HG02938 (cell line): ENCODE results near the gene IL11RA.

ENCODE experiments used
- ATAC-seq: cut with Tn5 transposase; IDR thresholded peaks from one replicate; pipeline ENCODE4 v1.9.1; 2021; ENCODE audit warnings: mild to moderate bottlenecking, moderate library complexity; ENCODE audit not compliant: unreplicated experiment

IL11RA gene

DNA sequence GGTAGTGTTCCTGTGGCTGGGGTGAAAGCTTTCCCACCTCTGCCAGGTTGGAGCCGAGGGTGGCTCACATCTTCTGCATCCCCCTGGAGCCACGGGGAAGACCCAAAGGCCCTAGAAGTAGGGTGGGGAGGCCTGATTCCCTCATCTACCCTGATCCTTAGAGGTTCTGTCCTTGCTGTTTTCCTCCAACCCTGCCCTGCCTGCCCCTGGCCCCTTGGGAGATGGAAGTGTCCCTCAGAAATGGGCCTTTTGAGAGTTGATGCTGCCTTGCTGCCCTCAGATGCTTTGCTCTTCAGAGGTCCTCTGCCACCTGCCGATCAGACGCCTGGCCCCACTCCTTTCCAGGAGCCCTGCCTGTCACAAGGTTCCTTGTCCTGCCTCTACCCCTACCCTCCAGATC is 32.8 kb downstream of the IL11RA start:
- ATAC-seq = no peak

DNA sequence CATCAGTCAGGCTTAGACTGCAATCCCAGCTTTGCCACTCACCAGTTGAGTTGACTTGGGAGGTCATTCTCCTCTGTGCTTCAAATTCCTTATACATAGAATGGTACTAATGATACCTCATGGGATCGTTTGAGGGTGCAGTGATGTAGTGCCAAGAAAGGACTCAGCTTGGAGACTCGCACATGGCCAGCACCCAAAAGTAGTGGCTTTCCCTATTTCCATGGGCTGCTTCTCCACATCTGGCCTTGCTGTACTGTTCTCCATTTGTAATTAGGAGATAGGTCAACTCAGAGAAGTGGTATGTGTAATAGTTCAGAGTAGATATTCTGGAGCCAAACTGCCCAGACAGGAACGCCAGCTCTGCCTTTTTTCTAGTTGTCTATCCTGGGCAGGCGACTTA is 33.6 kb downstream of the IL11RA start:
- no peak for ATAC-seq

DNA sequence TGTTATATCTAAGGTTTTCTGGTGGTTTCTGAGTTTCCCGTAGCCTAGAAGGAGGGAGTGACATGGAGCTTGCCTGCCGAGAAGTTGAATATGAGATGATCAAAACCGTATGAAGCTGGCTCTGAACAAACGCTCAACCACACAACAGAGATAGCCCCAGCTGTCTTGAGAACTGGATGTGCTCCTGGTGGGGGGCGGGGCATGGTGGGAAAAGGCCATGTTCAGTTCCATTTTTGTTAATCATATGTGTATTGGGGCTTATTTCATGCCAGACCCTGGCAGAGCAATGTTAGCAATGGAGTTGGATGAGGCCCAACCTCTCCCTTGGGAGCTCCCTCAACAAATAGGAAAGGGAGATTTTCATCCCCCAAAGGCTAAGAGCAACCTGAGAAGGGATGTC is 34.2 kb downstream of the IL11RA start:
- no peak for ATAC-seq

DNA sequence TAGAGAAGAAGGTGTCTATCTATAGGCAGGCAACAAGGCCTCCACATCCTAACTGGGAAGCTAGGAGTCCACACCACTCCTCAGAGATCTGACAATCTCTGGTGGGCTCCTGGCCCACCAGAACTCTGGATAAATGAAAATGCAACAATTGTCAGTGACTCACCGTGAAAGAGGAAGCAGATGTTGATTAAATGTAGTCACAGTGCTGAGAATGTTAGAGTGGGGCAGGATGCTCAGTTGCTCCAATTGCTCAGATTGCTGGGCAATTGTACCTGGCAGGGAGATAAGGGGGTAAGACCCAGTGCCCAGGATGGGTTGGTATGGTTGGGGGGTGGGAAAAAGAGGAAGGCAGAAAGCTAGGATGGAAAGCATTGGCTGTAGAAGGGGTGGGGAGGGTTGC is 34.7 kb downstream of the IL11RA start:
- no peak for ATAC-seq

DNA sequence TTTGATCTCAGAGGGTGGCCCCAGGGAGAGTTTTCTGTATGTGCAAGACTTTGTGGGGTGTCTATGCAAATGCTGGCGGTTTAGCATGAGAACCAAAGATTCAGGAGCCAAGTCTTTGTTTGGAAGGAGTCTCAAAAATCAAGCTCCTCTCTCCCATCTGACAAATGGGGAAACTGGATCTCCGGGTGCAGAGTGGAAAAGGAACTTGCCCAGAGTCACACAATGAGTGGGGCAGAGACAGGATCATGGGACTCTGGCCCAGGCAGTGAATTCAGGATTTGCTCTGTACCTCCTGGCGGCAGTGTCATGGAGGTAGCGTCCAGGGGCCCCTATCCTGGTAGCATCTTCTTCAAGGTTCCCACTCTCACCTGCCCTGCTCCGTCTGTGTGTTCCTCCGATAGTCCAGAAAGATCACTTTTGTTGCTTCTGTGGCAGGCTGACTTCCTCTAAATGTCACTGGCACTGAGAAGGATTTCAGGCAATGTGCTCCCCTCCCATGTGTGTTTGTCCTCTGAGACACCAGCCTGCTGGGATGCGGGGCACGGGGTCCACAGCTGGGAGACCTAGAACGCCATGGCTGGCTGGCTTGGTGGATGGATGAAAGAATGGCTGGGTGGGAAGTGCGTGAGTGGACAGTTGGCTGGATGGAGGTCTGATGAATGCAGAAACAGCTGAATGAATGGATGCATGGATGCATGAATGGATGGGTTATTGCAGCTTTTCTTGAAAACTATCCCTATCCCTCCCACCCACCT is 35.5 kb downstream of the IL11RA start:
- no peak for ATAC-seq

DNA sequence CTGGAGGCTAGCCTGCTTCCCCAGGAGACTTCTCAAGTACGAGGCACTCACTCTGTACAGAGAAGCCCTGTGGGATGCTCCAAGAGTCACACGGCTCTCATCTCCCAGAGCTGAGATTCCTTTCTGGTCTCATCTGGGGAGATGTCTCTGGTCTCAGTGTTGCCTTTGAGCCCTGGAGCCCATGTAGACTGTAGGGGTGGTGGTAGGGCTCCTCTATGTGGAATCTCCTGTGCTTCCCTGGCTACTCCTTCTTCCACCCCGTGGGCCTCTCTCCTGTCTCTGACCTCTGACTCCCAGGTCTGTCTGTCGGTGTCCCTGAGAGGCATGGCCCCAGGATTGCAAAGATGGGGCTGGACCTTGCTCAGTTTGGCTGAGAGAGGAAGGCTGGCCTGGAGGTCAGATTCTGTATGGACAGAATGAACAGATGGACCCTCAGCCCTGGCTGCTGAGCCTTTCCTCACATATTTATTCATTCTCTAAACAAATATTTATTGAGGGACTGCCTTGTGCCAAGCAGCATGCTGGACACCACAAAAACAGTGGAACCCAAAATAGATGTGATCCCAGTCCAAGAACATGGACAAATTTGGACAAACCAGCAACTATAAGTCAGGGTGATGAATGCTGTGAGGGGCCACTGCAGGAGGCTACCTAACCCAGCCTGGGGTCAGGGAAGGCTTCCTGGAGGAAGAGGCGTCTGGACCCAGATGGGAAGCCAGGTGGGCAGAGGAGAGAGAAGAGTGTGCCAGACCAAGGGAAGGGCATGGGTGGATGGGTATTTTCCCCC is 36.5 kb downstream of the IL11RA start:
- ATAC-seq = no peak

DNA sequence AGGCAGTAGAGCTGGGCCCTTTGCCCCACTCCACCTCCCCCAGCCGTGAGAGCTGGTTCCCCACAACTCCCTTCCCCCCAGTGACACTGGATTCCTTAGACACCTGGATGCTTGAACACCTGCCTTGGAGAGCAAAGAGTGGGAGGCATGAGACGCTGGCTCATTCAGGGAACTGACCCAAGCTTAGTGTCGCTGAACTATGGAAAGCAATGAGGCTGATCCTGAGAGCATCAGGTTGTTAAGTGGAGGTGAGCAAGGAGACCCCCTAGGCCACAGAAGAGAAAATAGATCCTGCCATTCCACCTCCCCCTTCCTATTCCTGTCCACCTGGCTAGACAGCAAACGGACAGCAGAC is 37.1 kb downstream of the IL11RA start:
- ATAC-seq = no peak

DNA sequence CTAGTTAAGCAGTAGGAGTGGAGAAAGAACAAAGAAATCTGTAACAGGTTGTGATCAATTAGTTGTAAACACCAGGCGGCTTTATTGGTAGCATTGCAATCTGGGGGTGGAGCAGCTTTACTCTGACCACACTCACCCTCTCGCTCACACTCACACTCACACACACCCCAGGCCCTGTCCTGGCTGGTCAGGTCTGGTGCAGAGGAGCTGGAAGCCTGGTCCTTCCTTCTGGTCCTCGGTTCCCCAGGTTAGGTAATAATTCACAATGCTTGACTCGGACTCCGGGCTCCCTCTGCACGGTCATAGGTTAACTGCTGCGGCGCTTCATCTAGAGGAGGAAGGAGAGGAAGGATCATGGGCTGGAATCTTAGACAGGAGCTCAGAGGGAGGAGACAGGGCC is 37.5 kb downstream of the IL11RA start:
- no peak for ATAC-seq

DNA sequence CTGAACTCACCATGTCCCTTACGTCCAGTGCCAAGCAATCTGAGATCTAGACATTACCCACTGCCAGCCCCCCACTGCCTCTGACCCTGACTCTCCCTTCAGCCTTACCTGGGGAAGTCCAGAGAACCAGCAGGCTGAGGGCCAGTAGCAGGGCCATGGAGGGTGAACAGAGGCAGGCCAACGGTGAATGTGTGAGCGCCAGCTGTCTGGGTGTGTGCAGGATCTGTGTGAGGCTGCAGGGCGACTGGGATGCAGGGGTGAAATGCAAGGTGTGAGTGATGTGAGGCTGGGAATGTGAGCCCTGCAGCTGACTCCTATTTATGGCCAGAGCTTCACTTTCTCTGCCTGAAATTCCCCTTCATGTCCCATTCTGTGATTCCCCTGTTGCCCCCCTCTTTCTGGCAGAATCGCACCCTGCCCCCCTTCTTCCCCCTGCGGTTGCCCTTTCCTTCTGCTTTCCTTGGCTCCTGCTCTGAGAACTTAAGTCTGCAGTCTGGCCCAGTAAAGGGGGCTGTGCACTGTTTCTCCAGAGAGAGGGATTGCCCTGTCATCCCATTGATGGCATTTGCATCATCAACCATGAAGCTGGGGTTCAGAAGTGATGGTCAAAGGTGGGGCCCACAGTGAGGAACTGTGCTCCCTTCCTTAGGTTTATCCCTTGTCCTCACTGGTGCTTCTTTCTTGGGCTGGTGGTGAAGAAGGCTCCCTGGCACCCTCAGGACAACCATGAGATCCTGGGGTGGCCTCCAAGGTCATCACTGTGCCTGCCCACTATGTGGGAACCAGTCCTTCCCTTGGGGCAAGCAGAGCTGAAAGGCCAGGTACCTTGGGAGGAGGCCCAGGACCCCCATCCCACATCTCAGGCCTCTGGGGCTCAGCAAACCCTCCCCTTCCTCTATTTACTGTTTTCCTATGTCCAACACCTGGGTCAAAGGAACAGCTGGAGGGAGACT is 39.3 kb downstream of the IL11RA start, which contains the start of gene CCL19:
Gene CCL19 (minus strand): TSS at position 294 of the 953 bp plus-strand sequence. CDS start 137 bp downstream, at position 157.
- ATAC-seq = no peak

DNA sequence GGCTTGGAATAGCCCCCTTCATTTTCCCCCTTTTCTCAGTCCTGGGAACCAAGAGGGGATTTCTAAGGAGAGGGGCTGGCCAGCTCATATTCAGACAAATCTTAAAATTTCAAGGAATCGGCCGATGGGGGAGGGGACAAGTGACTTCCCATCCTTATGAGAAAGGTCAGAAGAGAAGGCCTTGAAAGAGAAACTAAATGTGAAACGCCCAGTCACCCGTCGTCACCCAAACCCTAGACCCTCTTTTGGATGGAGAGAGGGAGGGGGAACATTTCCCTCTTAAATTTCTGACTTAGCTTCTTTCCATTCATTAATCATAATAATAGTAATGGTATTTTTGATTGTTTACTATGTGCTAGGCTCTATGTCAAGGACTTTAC is 39.9 kb downstream of the IL11RA start:
- ATAC-seq = no peak

DNA sequence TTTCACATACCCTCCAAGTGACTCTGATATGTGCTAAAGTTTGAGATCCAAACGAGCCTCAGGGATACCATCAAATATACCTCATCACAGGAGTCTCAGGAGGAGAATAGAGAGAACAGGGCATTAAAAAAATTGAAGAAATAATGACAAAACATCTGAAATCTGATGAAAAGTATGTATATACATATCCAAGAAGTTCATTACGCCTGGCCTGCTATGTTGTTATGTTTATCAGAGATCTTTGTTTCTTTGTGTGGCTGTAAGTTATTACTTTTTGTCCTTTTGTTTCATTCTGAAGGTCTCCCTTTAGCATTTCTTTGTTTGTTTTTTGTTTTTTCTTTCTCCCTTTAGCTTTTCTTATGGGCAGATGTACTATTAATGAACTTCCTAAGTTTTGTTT is 41.6 kb downstream of the IL11RA start:
- ATAC-seq = no peak

DNA sequence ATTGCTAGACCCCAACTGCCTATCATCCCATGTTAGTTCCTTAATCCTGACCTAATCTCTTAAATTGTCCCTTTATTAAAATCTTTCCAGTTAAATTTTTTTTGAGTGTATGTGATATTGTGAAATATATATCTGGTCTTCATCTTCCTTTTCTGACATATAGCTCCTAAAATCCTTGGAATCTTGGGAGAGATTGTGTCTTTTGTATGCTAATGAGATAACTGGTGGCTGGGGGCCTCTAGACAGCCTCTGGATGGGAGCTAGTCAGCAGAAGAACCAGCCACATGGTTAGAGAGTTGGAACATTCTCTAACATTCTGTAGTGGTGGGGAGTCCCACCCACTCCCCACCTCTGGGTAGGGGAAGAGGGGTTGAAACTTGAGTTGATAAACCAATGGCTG is 42.8 kb downstream of the IL11RA start:
- no peak for ATAC-seq

DNA sequence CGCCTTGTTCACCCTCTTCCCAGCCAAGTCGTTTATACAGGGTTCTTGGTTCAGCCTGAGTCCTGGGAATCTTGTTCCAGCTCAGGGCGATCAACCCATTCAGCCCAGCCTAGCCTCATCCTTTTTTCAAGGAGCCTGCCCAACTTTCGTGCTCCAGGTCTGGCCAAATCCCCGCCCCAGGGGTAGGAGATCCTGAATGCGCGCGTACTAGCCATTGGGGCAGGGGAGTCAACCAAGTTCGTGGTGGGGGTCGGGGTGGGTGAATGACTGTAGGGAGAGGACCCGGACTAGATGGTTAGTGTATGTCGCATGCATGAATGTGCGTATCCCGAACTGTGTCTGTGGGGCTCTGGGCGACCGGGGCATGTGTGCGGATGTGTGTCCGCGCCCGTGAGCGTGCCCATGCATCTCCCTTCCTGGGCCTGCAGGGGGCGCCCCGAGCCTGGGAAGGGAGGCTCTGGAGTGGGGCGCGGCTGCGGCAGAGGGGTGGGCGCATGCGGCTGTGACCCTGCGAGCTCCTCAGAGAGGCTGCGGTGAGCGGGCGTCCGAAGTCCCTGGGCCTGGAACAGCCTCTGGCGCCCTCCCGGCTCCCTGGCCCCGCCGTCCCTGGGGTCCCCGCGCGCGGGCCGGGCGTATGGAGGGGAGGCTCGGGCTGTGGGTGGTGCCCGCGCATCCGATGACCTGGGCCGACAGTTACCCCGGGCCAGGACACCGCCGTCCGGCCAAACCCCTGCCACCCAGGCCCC is 49.2 kb downstream of the IL11RA start:
- no peak for ATAC-seq

DNA sequence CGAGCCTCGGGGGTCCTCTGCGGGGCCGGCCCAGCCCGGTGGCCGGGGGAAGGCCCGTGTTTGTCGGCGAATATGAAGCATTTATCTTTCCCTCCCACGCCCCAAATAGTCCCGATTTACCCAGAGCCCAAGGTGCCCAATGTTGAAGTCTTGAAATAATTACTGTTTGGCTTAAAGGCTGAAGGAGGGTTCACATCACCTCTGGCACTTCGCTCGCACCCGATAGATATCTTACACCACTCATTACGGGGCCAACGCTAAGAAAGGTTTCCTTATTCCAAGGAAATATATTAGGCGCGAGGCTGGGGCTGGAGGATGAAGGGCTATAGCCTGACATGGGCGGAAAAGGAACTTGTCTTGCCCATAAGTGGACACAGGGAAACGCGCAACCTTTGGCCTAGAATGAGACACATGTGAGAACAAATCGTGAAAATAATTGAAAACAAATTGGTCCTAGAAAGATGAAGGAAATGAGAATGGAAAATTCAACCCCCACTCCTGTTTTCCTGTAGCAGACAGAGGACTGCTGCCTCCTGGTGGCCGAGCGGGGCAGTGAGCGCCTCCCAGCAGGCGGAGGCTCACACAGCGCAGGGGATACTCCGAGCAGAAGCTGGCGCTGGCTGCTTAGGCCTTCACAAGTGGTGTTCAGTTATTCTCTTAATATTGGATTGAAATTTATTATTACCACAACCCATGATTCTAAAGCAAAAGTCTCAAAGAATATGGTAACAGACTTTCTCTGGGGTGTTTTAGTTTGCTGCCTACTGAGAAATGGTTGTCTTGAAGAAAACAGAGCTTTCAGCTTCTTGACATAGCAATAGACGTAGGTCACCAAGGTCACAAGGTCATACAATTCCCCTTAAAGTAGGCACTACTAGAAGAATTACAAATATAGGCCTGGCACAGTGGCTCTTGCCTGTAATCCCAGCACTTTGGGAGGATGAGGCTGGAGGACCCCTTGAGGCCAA is 50.1 kb downstream of the IL11RA start:
- no peak for ATAC-seq

DNA sequence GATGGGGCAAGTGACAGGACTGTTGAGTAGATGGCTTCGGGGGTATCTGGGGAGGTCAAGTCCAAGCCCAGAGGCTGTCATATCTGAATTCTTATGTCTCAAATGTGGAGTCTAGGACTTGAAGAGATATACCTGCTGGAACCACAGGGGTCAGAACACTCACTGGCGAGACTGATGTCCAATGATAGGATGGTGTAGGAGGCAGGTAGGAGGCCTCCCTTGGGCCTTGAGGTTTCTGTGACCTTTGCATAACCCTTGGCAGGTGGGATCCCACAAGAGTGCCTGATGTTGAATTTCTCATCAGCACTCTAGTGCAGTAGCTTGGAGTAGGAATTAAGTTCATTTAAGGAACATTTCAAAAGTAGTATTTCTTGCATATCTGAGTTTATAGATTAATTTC is 55.1 kb downstream of the IL11RA start:
- ATAC-seq = no peak

DNA sequence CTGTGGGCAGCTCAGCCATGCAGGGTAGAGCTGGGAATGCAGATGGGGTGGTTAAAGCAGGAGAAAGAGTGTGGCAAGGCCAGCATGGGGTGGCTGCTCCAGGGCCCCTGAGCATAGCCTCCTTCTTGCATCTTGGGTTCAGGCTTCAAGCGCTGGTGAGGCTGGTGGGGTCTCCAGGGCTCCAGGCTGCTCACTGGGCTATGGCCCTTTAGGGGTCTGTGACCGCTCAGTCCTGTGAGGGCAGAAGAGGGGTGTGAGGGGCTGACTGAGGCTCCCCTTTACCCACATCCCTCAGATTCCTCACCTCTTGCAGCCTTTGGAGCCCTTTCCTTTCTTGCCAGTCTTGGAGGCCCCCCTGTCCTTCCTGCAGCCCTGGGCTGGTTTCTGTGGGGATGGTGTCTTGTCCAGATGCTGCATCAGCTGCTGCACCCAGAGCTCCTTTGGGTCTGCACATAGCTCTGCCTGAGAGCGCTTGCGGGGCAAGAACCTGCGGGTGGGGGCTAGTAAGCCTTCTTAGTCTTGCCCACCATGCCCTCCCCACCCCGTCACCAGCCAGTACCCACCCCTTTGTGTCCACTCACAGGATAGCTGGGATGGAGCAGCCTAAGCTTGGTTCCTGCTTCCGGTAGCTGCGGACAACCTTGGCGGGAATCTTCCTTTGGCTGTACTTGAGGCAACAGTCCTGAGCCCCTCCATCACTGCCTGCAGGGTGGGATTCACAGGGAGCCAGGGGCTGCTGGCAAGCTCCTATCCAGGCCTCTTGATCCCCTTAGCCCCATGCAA is 57.4 kb downstream of the IL11RA start:
- no peak for ATAC-seq

DNA sequence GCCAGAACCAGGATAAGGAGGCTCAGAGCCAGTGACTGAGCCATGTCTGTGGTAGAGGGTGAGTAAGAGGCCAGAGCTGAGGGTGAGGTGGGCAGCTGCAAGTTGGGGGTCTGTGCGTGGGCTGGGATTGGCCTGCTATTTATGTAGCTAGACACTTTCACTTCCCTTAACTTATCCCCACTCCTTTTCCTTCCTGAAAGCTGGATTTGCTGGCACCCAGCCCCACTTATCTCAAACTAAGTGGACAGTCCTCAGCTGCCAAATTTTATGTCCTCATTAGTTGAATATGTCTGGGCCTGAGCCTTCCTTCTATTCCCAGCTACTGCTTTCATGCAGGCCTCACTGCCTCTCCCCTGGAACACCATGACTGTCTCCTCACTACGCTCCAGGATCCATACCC is 58.0 kb downstream of the IL11RA start, which contains the start of gene CCL21:
Gene CCL21 (minus strand): TSS at position 114 of the 400 bp plus-strand sequence. CDS start 70 bp downstream, at position 44.
- no peak for ATAC-seq
